IMR-90 (cell line): Measurements from ENCODE around the gene PLA2G15. TPM values are rescaled to one million over a fixed set of nuclear protein-coding genes. Genes with fewer than 3 reads are reported as not detected.

Experiments used
- ATAC-seq: fragments of 200-7000 bp; cut with Tn5 transposase; 2 replicates; pipeline ENCODE4 v1.9.1; 2020; ENCODE audit warnings: low read depth, mild to moderate bottlenecking, moderate library complexity
- BruUV-seq: library from RNA; stranded (reverse); fragments of 400-500 nt; replicated peaks from 2 replicates; lab custom pipeline; 2021; lab: Mats Ljungman, UMichigan
- CTCF ChIA-PET: fragments of 300-600 bp; formaldehyde crosslinking; extraction: SDS; loops from one replicate; lab custom pipeline; 2021; ENCODE audit warnings: antibody characterized with exemption; lab: Yijun Ruan, JAX
- POLR2A ChIA-PET: fragments of 300-600 bp; sonication (Branson Sonifier 250); formaldehyde crosslinking; loops from one replicate; lab custom pipeline; 2022; ENCODE audit warnings: antibody characterized with exemption; ENCODE audit not compliant: unreplicated experiment; lab: Charles Lee
- DNase-seq: peaks from one replicate; pipeline ENCODE4 v3.0.0; 2013
- H2AFZ ChIP-seq: replicated peaks from 2 replicates; pipeline ENCODE3; 2013; ENCODE audit warnings: low read length, mild to moderate bottlenecking; ENCODE audit not compliant: poor library complexity
- H2AK5ac ChIP-seq: 2 replicates; pipeline ENCODE4 v1.6.1; 2013; ENCODE audit warnings: low read depth, low read length, inconsistent platforms
- H2AK9ac ChIP-seq: replicated peaks from 2 replicates; pipeline ENCODE3; 2013; ENCODE audit warnings: mild to moderate bottlenecking, low read depth, low read length, moderate library complexity; ENCODE audit not compliant: poor library complexity
- H2BK120ac ChIP-seq: 2 replicates; pipeline ENCODE4 v1.6.1; 2013; ENCODE audit warnings: low read depth, low read length, inconsistent platforms
- H2BK15ac ChIP-seq: 3 replicates; pipeline ENCODE4 v1.6.1; 2013; ENCODE audit warnings: low read depth, low read length, inconsistent platforms
- H2BK20ac ChIP-seq: 2 replicates; pipeline ENCODE4 v1.6.1; 2013; ENCODE audit warnings: low read depth, mild to moderate bottlenecking, inconsistent platforms, low read length, moderate library complexity
- H2BK5ac ChIP-seq: 2 replicates; pipeline ENCODE4 v1.6.1; 2013; ENCODE audit warnings: mild to moderate bottlenecking, low read depth, low read length, inconsistent platforms; ENCODE audit not compliant: poor library complexity, severe bottlenecking
- H3K14ac ChIP-seq: replicated peaks from 2 replicates; pipeline ENCODE4 v1.6.1; 2013; ENCODE audit warnings: low read depth, low read length, inconsistent platforms
- H3K18ac ChIP-seq: 2 replicates; pipeline ENCODE4 v1.6.1; 2013; ENCODE audit warnings: low read depth, low read length, control low read depth
- H3K23ac ChIP-seq: 2 replicates; pipeline ENCODE4 v1.6.1; 2013; ENCODE audit warnings: low read depth, low read length, inconsistent platforms
- H3K27ac ChIP-seq: 2 replicates; pipeline ENCODE4 v1.5.1; 2013; ENCODE audit warnings: mild to moderate bottlenecking, control low read depth, low read length; ENCODE audit not compliant: insufficient read depth
- H3K27me3 ChIP-seq: 2 replicates; pipeline ENCODE4 v1.6.1; 2013; ENCODE audit warnings: low read length; ENCODE audit not compliant: control insufficient read depth, insufficient read depth
- H3K36me3 ChIP-seq: 2 replicates; pipeline ENCODE4 v1.6.1; 2013; ENCODE audit warnings: low read length, mixed read lengths; ENCODE audit not compliant: control insufficient read depth, insufficient read depth
- H3K4ac ChIP-seq: 2 replicates; pipeline ENCODE4 v1.6.1; 2013; ENCODE audit warnings: low read depth, low read length, inconsistent platforms
- H3K4me1 ChIP-seq: 2 replicates; pipeline ENCODE4 v1.6.1; 2013; ENCODE audit warnings: low read length, mixed read lengths; ENCODE audit not compliant: control insufficient read depth, insufficient read depth
- H3K4me2 ChIP-seq: 2 replicates; pipeline ENCODE4 v1.6.1; 2013; ENCODE audit warnings: low read depth, mild to moderate bottlenecking, control low read depth, low read length, moderate library complexity
- H3K4me3 ChIP-seq: 2 replicates; pipeline ENCODE4 v1.5.1; 2013; ENCODE audit warnings: low read depth, mild to moderate bottlenecking, control low read depth, low read length, moderate library complexity; ENCODE audit not compliant: insufficient read depth
- H3K56ac ChIP-seq: 2 replicates; pipeline ENCODE4 v1.6.1; 2013; ENCODE audit warnings: low read length, inconsistent platforms; ENCODE audit not compliant: insufficient read depth; ENCODE audit errors: extremely low read depth
- H3K79me1 ChIP-seq, 2 experiments: 2 replicates each; pipeline ENCODE4 v1.6.1; 2013; ENCODE audit warnings: low read length in 2 of 2, inconsistent platforms in 1 of 2, low read depth in 1 of 2
- H3K9ac ChIP-seq: 2 replicates; pipeline ENCODE4 v1.6.1; 2013; ENCODE audit warnings: low read depth, low read length, control low read depth
- H3K9me1 ChIP-seq: 2 replicates; pipeline ENCODE4 v1.6.1; 2013; ENCODE audit warnings: low read length, inconsistent platforms; ENCODE audit not compliant: insufficient read depth
- H3K9me3 ChIP-seq: 2 replicates; pipeline ENCODE4 v1.6.1; 2013; ENCODE audit warnings: low read length; ENCODE audit not compliant: control insufficient read depth, insufficient read depth
- H4K20me1 ChIP-seq: 2 replicates; pipeline ENCODE4 v1.6.1; 2013; ENCODE audit warnings: low read length, inconsistent platforms; ENCODE audit not compliant: insufficient read depth
- H4K5ac ChIP-seq: 2 replicates; pipeline ENCODE4 v1.6.1; 2013; ENCODE audit warnings: mild to moderate bottlenecking, low read depth, low read length, control low read depth
- H4K8ac ChIP-seq, 2 experiments: 2 replicates each; pipeline ENCODE4 v1.6.1; 2013; ENCODE audit warnings: low read depth in 2 of 2, low read length in 2 of 2, control low read depth in 1 of 2, inconsistent platforms in 1 of 2
- H4K91ac ChIP-seq: 2 replicates; pipeline ENCODE4 v1.6.1; 2013; ENCODE audit warnings: low read depth, low read length, inconsistent platforms; ENCODE audit not compliant: insufficient read depth
- BHLHE40 ChIP-seq: fragments of 150-350 bp; IDR thresholded peaks from 2 replicates; pipeline ENCODE4 v1.6.1; 2016; ENCODE audit warnings: mild to moderate bottlenecking, low read depth, low read length
- CEBPB ChIP-seq: IDR thresholded peaks from 2 replicates; pipeline ENCODE4 v1.6.1; 2012; ENCODE audit warnings: low read depth, low read length, improper control_type of control experiment
- CHD1 ChIP-seq: IDR thresholded peaks from 2 replicates; pipeline ENCODE4 v1.6.1; 2012; ENCODE audit warnings: low read depth, low read length, improper control_type of control experiment
- MAFK ChIP-seq: IDR thresholded peaks from 2 replicates; pipeline ENCODE4 v1.6.1; 2012; ENCODE audit warnings: low read depth, low read length, improper control_type of control experiment
- MAZ ChIP-seq: IDR thresholded peaks from 2 replicates; pipeline ENCODE4 v1.6.1; 2012; ENCODE audit warnings: low read depth, mild to moderate bottlenecking, low read length, improper control_type of control experiment, moderate library complexity, borderline replicate concordance
- MXI1 ChIP-seq: IDR thresholded peaks from 2 replicates; pipeline ENCODE4 v1.6.1; 2012; ENCODE audit warnings: low read depth, mild to moderate bottlenecking, low read length, moderate library complexity, borderline replicate concordance
- NFE2L2 ChIP-seq: fragments of 150-350 bp; IDR thresholded peaks from 2 replicates; pipeline ENCODE4 v1.6.1; 2016; ENCODE audit warnings: low read depth, mild to moderate bottlenecking, low read length
- POLR2A ChIP-seq: IDR thresholded peaks from 2 replicates; pipeline ENCODE4 v1.6.1; 2012; ENCODE audit warnings: mild to moderate bottlenecking, low read depth, low read length
- RAD21 ChIP-seq: IDR thresholded peaks from 2 replicates; pipeline ENCODE4 v1.6.1; 2012; ENCODE audit warnings: low read length, improper control_type of control experiment
- RCOR1 ChIP-seq: IDR thresholded peaks from 2 replicates; pipeline ENCODE4 v1.6.1; 2012; ENCODE audit warnings: mild to moderate bottlenecking, low read length, improper control_type of control experiment; ENCODE audit not compliant: insufficient replicate concordance
- RFX5 ChIP-seq: IDR thresholded peaks from 2 replicates; pipeline ENCODE4 v1.8.0; 2012; ENCODE audit warnings: low read depth, mild to moderate bottlenecking, low read length, moderate library complexity
- SMC3 ChIP-seq: fragments of 150-350 bp; IDR thresholded peaks from 2 replicates; pipeline ENCODE4 v1.6.1; 2016; ENCODE audit warnings: low read depth, mild to moderate bottlenecking, antibody characterized with exemption, low read length, moderate library complexity
- WGBS, 2 experiments: methylation state at CpG; one replicate each; pipeline versions ENCODE4 v1.1.5 to v1.1.7; 2013; ENCODE audit warnings: missing lambda C conversion rate in 2 of 2; ENCODE audit not compliant: insufficient read length in 1 of 2; ENCODE audit errors: extremely low coverage in 2 of 2; 5-methylcytosine and 5-hydroxymethylcytosine counted together
- dilution Hi-C: fragments of 300-500 bp; cut with HindIII; formaldehyde crosslinking; loops from one replicate; pipeline ENCODE4 v1.14.3; 2018; ENCODE audit warnings: low sequenced_read_pairs; ENCODE audit not compliant: unreplicated experiment
- in situ Hi-C: fragments of 300-500 bp; cut with MboI; formaldehyde crosslinking; loops from 3 replicates; pipeline ENCODE4 v1.14.3; 2019; ENCODE audit warnings: low sequenced_read_pairs, inconsistent platforms, mixed read lengths
- intact Hi-C: fragments of 100-400 bp; cut with micrococcal nuclease; formaldehyde crosslinking; loops from 2 replicates; pipeline ENCODE4 v1.10.0; 2022
- polyA plus RNA-seq, 3 experiments: library from polyadenylated mRNA; depleted of rRNA; stranded (reverse); fragments of >200 nt; gene quantifications; 2 replicates each; pipeline ENCODE4 v1.2.3, GENCODE V29; 2012; ENCODE audit warnings: low replicate concordance in 1 of 3
- total RNA-seq: library from RNA; depleted of rRNA; stranded (reverse); fragments of >200 nt; gene quantifications from 2 replicates; pipeline ENCODE4 v1.2.3, GENCODE V29; 2012
- TF ChIP-seq, protein P1 (sequence below): fragments of 150-350 bp; IDR thresholded peaks from 2 replicates; pipeline ENCODE4 v1.6.1; 2017; ENCODE audit warnings: mild to moderate bottlenecking, antibody characterized with exemption, low read length, low read depth
- TF ChIP-seq, protein P2 (sequence below): conservative IDR thresholded peaks from 2 replicates; pipeline ENCODE4 v1.5.1; 2012; ENCODE audit warnings: mild to moderate bottlenecking, low read depth, low read length, improper control_type of control experiment

Gene PLA2G15
- total and polyA plus RNA-seq, 2 of the 4 experiments (the other 2 are of a cell fraction), result 19.5 to 31.7 TPM

DNA sequence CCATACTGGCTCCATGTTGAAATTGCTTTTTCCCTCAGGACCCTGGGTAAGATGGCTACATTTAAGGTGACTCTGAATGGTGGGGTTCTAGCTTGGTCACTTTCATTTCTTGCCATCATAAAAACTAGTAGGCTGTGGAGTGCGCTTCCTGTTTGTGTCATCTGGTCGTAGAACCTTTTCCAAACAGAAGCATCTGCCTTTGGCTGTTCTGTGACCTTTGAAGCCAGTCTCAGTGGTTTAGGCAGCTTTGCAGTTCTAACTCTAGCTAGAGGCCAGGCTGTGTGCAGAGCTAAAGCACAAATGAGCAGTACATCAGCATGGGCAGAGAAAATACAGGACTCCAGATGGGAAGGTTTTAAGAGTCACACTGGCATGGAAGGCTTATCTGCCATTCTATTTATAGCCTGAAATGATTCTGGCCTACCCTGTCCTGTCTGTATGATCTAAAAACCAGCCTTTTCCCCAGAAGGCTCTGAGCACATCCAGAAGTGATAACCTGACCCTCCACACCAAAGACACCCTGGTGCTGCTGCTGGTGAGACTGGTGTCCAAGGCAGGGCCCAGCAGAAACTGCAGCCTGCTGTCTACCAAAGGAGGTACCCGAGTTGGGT lies 17.9 kb upstream of the PLA2G15 start (continued):
- no peak for TF ChIP-seq MAFK

DNA sequence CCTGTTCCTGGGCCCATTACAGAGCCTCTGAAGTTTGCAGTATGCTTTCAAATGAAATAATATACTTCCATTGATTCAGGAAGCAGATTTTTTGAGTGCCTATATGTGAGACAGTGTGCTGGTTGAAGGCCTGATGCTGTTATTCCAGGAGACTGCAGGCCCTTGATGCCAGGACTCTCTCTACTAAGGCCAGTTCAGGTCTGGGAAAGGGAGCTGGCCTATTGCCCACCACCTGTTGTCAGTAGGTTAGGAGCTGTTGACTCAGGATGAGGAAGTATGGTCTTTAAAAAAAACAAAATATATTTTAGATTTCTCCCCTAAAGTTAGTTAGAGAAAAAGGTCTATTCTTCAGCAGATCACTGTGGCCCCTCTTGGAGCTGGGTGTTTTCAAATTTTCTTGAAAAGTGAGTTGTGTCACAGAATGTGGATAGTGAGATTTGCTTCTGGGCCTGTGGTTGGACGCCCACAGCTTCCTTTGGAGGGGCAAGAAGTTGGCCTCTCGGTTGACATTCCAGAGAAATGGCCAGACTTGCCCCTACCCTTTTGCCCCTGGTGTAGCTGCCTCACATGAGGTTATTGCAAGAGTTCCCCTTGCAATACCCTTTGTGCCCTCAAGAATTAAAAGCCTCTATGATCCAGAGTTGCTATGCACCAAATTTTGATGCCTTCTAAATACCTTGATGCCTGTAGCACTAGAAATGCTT lies 17.2 kb upstream of the PLA2G15 start:
- Histone ChIP-seq H4K5ac (no peak overlapping the region), H4K8ac (no peak overlapping the region), H3K36me3 (peaks cover 6% of the 10 kb centered on the region), H2BK120ac (no peak overlapping the region), H3K56ac (no peak overlapping the region), H2BK15ac (no peak overlapping the region), H3K4me1 (peaks cover 2% of the 10 kb centered on the region), H2AFZ (no peak overlapping the region), H3K27me3 (no peaks in the 10 kb centered on the region), H3K4me2 (no peak overlapping the region), H2BK20ac (no peak overlapping the region), H2AK9ac (no peak overlapping the region), H3K9ac (no peak overlapping the region), H4K20me1 (0 out of 2 replicates have a peak, but pooled peaks cover 3% of the 10 kb centered on the region), H3K9me1 (no peaks in the 10 kb centered on the region), H3K27ac (no peak overlapping the region), H3K9me3 (no peaks in the 10 kb centered on the region), H3K79me1 (peaks cover 0 to 3% of the 10 kb centered on the region in 2 experiments; a peak in 1 of 4 replicates), H3K18ac (no peak overlapping the region), H3K14ac (no peak overlapping the region), H3K4me3 (no peak overlapping the region), H2BK5ac (no peak overlapping the region), H3K4ac (no peak overlapping the region), H4K91ac (no peak overlapping the region), H3K23ac (no peak overlapping the region), H2AK5ac (no peak overlapping the region)
- ChIA-PET CTCF (interaction anchor here (0.9 to 1.7 kb wide), 4 partner anchors 9 to 187 kb away, joined by 3 to 8 read pairs (median 3); no protein-coding TSS in a partner anchor), POLR2A (no interaction called here)
- no peak for DNase-seq
- dilution Hi-C loops, result no loop called here
- no peak for ATAC-seq
- no CpG with 5 or more reads among the region's 2 CpGs for whole genome bisulfite sequencing, 2 experiments
- intact Hi-C loops, result loop anchor here (10.0 kb wide), 1 partner anchor 263 kb away; the partner anchor contains the start of gene SLC12A4
- no TSS peak for BruUV-seq
- in situ Hi-C loops, result loop anchor here (10.0 kb wide), 2 partner anchors 133 to 243 kb away; partner anchors contain the start of gene DPEP3
- no peak for TF ChIP-seq RFX5
- TF ChIP-seq, protein P1, sequence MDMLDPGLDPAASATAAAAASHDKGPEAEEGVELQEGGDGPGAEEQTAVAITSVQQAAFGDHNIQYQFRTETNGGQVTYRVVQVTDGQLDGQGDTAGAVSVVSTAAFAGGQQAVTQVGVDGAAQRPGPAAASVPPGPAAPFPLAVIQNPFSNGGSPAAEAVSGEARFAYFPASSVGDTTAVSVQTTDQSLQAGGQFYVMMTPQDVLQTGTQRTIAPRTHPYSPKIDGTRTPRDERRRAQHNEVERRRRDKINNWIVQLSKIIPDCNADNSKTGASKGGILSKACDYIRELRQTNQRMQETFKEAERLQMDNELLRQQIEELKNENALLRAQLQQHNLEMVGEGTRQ, result no peak
- no peak for TF ChIP-seq CHD1
- TF ChIP-seq RAD21, result no peak
- TF ChIP-seq MXI1, result no peak
- TF ChIP-seq BHLHE40, result no peak
- no peak for TF ChIP-seq SMC3
- TF ChIP-seq MAZ, result no peak
- no peak for TF ChIP-seq RCOR1
- no peak for TF ChIP-seq CEBPB
- no peak for TF ChIP-seq NFE2L2
- TF ChIP-seq POLR2A, result no peak
- TF ChIP-seq, protein P2, sequence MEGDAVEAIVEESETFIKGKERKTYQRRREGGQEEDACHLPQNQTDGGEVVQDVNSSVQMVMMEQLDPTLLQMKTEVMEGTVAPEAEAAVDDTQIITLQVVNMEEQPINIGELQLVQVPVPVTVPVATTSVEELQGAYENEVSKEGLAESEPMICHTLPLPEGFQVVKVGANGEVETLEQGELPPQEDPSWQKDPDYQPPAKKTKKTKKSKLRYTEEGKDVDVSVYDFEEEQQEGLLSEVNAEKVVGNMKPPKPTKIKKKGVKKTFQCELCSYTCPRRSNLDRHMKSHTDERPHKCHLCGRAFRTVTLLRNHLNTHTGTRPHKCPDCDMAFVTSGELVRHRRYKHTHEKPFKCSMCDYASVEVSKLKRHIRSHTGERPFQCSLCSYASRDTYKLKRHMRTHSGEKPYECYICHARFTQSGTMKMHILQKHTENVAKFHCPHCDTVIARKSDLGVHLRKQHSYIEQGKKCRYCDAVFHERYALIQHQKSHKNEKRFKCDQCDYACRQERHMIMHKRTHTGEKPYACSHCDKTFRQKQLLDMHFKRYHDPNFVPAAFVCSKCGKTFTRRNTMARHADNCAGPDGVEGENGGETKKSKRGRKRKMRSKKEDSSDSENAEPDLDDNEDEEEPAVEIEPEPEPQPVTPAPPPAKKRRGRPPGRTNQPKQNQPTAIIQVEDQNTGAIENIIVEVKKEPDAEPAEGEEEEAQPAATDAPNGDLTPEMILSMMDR, result no peak
- TF ChIP-seq MAFK, result no peak
